Chondrocyte (in vitro differentiated cells): Measurements from ENCODE around the gene SMARCA2. TPM values are rescaled to one million over a fixed set of nuclear protein-coding genes. Genes with fewer than 3 reads are reported as not detected.

ENCODE experiments used
- DNase-seq: peaks from one replicate; pipeline ENCODE4 v3.0.0; 2021; ENCODE audit warnings: mixed read lengths, low spot score
- H3K27ac Mint-ChIP-seq: one replicate; pipeline ENCODE4 v1.8.0; 2021; ENCODE audit warnings: mild to moderate bottlenecking, moderate library complexity, mixed read lengths; ENCODE audit not compliant: unreplicated experiment
- H3K27me3 Mint-ChIP-seq: 2 replicates; pipeline ENCODE4 v1.8.0; 2021; ENCODE audit warnings: low read depth, mixed read lengths
- H3K36me3 Mint-ChIP-seq: 2 replicates; pipeline ENCODE4 v1.8.0; 2021; ENCODE audit warnings: low read depth, mixed read lengths
- H3K4me1 Mint-ChIP-seq: 2 replicates; pipeline ENCODE4 v1.8.0; 2021; ENCODE audit warnings: low read depth, mild to moderate bottlenecking, mixed read lengths
- H3K4me3 Mint-ChIP-seq: one replicate; pipeline ENCODE4 v1.8.0; 2021; ENCODE audit warnings: mild to moderate bottlenecking, moderate library complexity, mixed read lengths; ENCODE audit not compliant: unreplicated experiment
- H3K9me3 Mint-ChIP-seq: 2 replicates; pipeline ENCODE4 v1.8.0; 2021; ENCODE audit warnings: low read depth, mixed read lengths
- total RNA-seq: library from RNA; stranded (reverse); gene quantifications from 3 replicates; pipeline ENCODE4 v1.2.1, GENCODE V29; 2021
- TF ChIP-seq, protein P1 (sequence below): fragments of 200-600 bp; sonication (generic); IDR thresholded peaks from 2 replicates; pipeline ENCODE4 v1.5.0; 2021; ENCODE audit warnings: antibody characterized with exemption, mild to moderate bottlenecking, moderate library complexity

SMARCA2 gene
- total RNA-seq, 1 donor from 2014 or later, result 95.1 TPM

DNA sequence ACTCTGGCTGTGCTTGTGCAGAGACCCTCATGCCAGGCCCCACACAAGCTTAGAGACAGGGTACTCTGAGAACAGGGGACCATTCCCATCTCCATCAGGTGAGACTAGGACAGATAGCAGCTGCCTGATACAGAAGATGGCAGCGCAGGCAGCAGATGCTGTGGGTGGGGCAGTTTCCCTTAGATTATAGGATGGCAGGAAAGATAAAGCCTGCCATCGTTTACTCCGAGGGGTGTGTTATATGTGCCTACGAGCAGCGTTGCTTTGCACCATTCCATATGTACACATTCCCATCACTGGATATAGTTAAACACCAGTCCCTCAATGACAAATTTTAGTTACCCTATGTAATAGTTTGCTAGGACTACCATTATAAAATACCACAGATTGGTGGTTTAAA lies 135.2 kb downstream of the SMARCA2 start:
- TF ChIP-seq, protein P1, sequence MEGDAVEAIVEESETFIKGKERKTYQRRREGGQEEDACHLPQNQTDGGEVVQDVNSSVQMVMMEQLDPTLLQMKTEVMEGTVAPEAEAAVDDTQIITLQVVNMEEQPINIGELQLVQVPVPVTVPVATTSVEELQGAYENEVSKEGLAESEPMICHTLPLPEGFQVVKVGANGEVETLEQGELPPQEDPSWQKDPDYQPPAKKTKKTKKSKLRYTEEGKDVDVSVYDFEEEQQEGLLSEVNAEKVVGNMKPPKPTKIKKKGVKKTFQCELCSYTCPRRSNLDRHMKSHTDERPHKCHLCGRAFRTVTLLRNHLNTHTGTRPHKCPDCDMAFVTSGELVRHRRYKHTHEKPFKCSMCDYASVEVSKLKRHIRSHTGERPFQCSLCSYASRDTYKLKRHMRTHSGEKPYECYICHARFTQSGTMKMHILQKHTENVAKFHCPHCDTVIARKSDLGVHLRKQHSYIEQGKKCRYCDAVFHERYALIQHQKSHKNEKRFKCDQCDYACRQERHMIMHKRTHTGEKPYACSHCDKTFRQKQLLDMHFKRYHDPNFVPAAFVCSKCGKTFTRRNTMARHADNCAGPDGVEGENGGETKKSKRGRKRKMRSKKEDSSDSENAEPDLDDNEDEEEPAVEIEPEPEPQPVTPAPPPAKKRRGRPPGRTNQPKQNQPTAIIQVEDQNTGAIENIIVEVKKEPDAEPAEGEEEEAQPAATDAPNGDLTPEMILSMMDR, result no peak
- DNase-seq, result no peak
- peaks cover 6% of the 10 kb centered on the region for H3K4me1 Mint-ChIP-seq
- no peaks in the 10 kb centered on the region for H3K9me3 Mint-ChIP-seq
- H3K4me3 Mint-ChIP-seq, result no peak overlapping the region
- H3K27me3 Mint-ChIP-seq, result no peaks in the 10 kb centered on the region
- peaks cover 1% of the 10 kb centered on the region for H3K36me3 Mint-ChIP-seq
- no peak overlapping the region for H3K27ac Mint-ChIP-seq

DNA sequence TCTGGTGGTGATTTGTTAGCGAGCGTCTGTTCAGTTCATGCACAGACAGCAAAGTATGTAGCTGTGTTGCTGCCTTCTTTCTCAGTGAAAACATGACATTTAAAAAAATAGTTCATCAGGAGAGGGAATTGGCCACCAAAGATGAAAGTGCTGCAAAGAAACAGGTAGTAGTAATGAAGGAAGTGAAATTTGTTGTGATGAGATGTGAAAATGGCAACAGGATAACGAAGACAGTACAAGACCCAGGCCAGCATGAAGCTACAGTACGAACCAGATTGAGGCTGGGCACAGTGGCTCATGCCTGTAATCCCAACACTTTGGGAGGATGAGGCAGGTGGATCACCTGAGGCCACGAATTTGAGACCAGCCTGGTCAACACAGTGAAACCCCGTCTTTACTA lies 136.0 kb downstream of the SMARCA2 start:
- Mint-ChIP-seq H3K36me3 (peaks cover 1% of the 10 kb centered on the region), H3K4me1 (peaks cover 5% of the 10 kb centered on the region), H3K9me3 (no peaks in the 10 kb centered on the region), H3K27me3 (no peaks in the 10 kb centered on the region), H3K4me3 (no peak overlapping the region), H3K27ac (no peak overlapping the region)
- no peak for DNase-seq
- TF ChIP-seq, protein P1, result no peak

DNA sequence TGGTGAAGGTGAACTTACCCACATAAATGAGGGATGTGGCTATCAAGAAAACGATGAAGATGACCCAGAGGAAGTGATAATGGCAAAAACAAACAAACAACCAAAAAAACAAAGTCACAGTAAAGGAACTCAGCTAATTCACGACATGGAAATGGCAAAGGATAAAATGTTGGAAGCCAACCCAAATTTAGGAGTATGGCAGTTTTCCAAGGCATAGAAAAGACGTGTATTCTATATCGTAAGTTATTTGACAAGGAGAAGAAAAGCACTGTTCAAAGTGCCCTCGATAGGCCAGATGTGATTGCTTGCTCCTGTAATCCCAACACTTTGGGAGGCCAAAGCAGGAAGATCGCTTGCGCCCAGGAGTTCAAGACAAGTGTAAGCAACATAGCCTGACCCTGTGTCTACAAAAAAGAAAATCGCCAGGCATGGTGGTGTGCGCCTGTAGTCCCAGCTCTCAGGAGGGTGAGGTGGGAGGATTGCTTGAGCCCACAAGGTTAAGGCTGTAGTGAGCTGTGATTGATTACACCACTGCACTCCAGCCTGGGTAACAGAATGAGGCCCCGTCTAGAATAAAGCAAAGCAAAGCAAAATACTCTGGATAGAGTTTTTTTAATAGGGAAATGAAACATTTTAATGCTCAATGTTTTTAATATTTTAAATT lies 138.0 kb downstream of the SMARCA2 start:
- H3K36me3 Mint-ChIP-seq, result peaks cover 1% of the 10 kb centered on the region
- no peak for DNase-seq
- TF ChIP-seq, protein P1, result no peak
- no peaks in the 10 kb centered on the region for H3K9me3 Mint-ChIP-seq
- H3K4me3 Mint-ChIP-seq, result no peak overlapping the region
- no peak overlapping the region for H3K27ac Mint-ChIP-seq
- H3K27me3 Mint-ChIP-seq, result no peaks in the 10 kb centered on the region
- H3K4me1 Mint-ChIP-seq, result peaks cover 17% of the 10 kb centered on the region

DNA sequence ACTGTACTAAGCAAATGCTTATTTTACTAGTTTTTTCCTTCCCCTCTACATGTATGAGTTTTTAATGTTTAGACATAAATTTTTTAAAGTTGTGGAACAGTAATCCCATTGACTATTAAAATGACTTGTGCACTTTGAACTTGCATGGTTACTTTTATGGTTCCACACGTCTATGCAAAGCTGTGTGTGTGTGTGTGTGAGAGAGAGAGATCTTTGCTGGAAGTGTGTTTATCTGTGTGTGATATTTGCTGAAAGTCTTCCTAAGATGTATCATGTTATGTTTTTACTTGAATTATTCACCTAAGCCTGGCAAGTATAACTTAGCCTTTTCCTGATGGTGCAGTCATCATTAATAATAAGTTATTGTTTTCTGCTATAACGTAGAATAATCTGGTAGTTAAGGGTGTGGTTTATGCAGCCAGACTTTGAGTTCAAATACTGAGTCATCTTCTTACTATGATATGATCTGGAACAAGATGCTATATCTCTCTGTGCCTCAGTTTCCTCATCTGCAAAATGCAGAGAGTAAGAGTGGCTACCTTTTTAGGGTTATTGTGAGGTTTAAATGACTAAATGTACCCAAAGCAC lies 138.6 kb downstream of the SMARCA2 start:
- no peak for DNase-seq

DNA sequence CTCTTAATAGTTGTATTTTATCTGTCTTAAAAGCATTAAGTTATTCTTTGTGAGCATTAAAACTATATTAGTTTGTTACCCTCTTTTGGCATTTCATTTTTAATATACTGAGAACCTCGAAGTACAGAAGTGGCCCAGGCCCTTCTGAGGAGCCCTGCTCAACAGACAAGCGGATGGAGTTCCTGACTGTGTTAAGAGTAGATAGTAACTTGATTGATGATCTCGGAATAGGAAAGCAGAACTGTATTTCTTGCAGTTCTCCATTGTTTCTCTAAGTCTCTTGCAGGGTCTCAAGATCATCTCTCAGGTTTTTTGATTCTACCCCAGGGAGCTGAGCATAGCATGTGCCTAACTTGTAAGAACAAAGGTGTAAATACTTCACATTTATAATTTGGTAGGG lies 139.6 kb downstream of the SMARCA2 start:
- Mint-ChIP-seq H3K4me1 (peaks cover 31% of the 10 kb centered on the region), H3K4me3 (no peak overlapping the region), H3K36me3 (no peaks in the 10 kb centered on the region), H3K9me3 (no peaks in the 10 kb centered on the region), H3K27ac (no peak overlapping the region), H3K27me3 (no peaks in the 10 kb centered on the region)
- TF ChIP-seq, protein P1, result no peak
- no peak for DNase-seq

More for the DNA sequence above, 138.6 kb downstream of the SMARCA2 start:
- H3K4me1 Mint-ChIP-seq, result peaks cover 23% of the 10 kb centered on the region
- H3K9me3 Mint-ChIP-seq, result no peaks in the 10 kb centered on the region
- TF ChIP-seq, protein P1, result no peak
- H3K36me3 Mint-ChIP-seq, result peaks cover 1% of the 10 kb centered on the region
- H3K27ac Mint-ChIP-seq, result no peak overlapping the region
- no peaks in the 10 kb centered on the region for H3K27me3 Mint-ChIP-seq
- no peak overlapping the region for H3K4me3 Mint-ChIP-seq
